IgD-negative memory B cell (primary cell): ENCODE data around the gene CCDC149. TPM values are rescaled to one million over a fixed set of nuclear protein-coding genes. Genes with fewer than 3 reads are reported as not detected.

Source experiments
- H3K27ac Mint-ChIP-seq, 3 donors: one replicate each; pipeline ENCODE4 v1.8.0; 2020 to 2022; ENCODE audit warnings: mild to moderate bottlenecking in 3 of 3, mixed read lengths in 3 of 3, moderate library complexity in 1 of 3
- H3K27me3 Mint-ChIP-seq: one replicate; pipeline ENCODE4 v1.8.0; 2021; ENCODE audit warnings: mixed read lengths
- H3K36me3 Mint-ChIP-seq: one replicate; pipeline ENCODE4 v1.8.0; 2020; ENCODE audit warnings: mild to moderate bottlenecking, mixed read lengths
- H3K4me1 Mint-ChIP-seq, 3 donors: one replicate each; pipeline ENCODE4 v1.8.0; 2020 to 2022; ENCODE audit warnings: mixed read lengths in 3 of 3, mild to moderate bottlenecking in 1 of 3
- H3K4me3 Mint-ChIP-seq, 4 donors: one replicate each; pipeline ENCODE4 v1.8.0; 2020 to 2022; ENCODE audit warnings: mild to moderate bottlenecking in 4 of 4, mixed read lengths in 4 of 4, moderate library complexity in 3 of 4
- H3K9me3 Mint-ChIP-seq, 3 donors: one replicate each; pipeline ENCODE4 v1.8.0; 2020 to 2021; ENCODE audit warnings: mixed read lengths in 3 of 3, mild to moderate bottlenecking in 1 of 3
- polyA plus RNA-seq: library from polyadenylated mRNA; unstranded; fragments of 300-500 nt; fragmentation: Illumina TruSeq; gene quantifications from one replicate; pipeline ENCODE4 v1.2.3, GENCODE V29; 2021

Gene CCDC149
- polyA plus RNA-seq, 1 donor from 2014 or later: not detected

DNA sequence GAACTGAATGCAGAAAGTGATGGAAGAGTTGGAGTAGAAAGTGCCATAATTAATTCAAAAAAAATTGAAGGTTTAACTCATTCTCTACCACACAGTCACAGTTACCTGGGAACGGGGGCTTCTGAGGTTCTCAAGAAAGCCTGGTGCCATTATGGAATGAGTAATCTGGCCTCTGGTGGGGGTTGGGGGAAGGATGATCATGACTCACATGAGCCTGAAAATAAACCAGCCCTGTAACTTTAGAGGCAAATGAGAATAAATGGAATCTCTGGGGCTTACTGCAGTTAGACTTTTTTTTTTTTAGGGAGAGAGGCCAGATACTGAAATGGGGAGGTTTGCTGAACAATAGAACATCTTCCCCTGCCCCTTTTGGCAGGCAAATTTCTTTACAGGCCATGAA, 62.2 kb downstream of the CCDC149 start:
- Mint-ChIP-seq H3K27ac (no peak overlapping the region), H3K36me3 (no peaks in the 10 kb centered on the region), H3K9me3 (no peaks in the 10 kb centered on the region), H3K27me3 (peaks cover 2% of the 10 kb centered on the region), H3K4me1 (no peaks in the 10 kb centered on the region), H3K4me3 (no peak overlapping the region)

DNA sequence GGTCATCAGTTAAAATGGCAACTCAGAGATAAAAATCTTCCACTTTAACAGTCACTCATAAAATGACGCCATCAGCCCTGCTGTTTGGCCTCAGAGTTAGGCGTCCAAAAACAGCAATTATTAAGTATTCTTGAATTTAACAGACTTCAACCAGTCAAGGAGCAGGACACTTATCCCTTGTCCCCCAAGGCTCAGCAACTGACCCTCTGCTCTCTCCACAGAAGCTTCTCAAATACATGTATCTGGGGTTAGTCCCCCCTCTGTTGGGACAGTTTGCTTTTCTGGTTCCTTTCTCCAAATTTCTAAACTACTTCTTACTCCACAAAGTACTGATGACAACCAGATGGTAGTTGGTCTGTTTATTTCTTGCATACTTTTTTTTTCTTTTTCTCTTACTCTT, 63.1 kb downstream of the CCDC149 start:
- Mint-ChIP-seq H3K9me3 (no peaks in the 10 kb centered on the region), H3K27me3 (peaks cover 4% of the 10 kb centered on the region), H3K4me1 (no peaks in the 10 kb centered on the region), H3K4me3 (no peak overlapping the region), H3K27ac (no peak overlapping the region), H3K36me3 (no peaks in the 10 kb centered on the region)

DNA sequence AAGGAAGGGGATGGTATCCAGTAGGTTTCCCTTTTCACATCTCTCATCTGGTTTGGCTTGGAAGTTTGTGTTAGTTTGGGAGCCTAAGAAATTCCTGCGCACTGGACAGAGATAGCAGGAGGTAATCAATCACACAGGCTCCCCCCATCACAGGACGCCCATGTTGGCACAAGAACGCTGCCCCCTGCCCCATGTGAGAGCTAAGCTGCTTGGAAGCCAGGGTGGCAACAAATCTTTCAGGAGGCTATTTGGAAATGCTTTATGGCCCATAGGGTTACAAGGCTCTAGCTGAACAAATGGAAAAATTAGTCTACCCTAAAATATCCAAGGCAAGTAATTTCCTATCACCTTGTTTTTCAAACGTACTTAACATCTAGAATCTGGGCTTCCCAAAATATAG, 63.5 kb downstream of the CCDC149 start:
- H3K27me3 Mint-ChIP-seq: peaks cover 4% of the 10 kb centered on the region
- no peaks in the 10 kb centered on the region for H3K9me3 Mint-ChIP-seq
- no peak overlapping the region for H3K4me3 Mint-ChIP-seq
- no peaks in the 10 kb centered on the region for H3K36me3 Mint-ChIP-seq
- H3K27ac Mint-ChIP-seq: no peak overlapping the region
- no peaks in the 10 kb centered on the region for H3K4me1 Mint-ChIP-seq

GRCh38 chr4:24846716-24847115, 66.1 kb downstream of the CCDC149 start:
- Mint-ChIP-seq H3K4me3 (no peak overlapping the region), H3K36me3 (no peaks in the 10 kb centered on the region), H3K27ac (no peak overlapping the region), H3K4me1 (no peaks in the 10 kb centered on the region), H3K9me3 (no peaks in the 10 kb centered on the region), H3K27me3 (peaks cover 2% of the 10 kb centered on the region)

DNA sequence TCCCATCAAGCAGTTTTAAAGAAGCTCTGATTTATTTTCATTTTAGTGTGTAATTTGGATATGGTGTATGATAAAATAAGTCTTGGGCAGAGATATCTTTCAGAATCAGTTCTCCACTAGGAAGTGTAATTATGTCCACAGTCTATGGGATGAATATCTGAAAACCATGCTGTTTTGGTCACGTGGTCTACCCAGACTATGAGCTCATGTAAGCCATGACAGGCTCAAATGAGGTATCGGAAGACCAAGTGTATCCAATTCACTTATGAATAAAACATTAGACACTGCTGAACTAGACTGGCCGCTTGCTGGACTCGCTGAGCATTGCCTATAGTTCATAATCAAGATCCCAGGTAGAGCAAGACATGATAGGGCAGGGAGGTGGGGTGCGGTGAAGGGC, 66.9 kb downstream of the CCDC149 start:
- Mint-ChIP-seq H3K27ac (no peak overlapping the region), H3K4me3 (no peak overlapping the region), H3K36me3 (no peaks in the 10 kb centered on the region), H3K27me3 (peaks cover 2% of the 10 kb centered on the region), H3K9me3 (no peaks in the 10 kb centered on the region), H3K4me1 (no peaks in the 10 kb centered on the region)

DNA sequence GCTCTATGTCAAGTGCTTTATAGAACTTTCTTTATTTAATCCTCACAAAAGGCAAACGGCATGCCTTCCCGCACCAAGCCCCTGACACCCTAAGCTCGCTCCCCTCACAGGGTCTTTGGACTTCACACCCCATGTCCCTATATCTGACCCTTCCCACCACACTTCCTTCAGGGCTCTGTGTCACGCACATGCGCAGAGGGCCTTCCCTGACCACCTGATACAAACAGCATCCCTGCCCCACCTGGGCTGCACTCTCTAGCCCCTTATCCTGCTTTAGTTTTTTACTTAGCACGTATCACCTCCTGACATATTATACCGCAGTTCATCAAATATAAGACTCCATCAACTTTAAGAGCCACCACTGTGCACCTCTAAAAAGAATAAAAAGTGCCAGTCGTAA, 67.7 kb downstream of the CCDC149 start:
- H3K9me3 Mint-ChIP-seq: no peaks in the 10 kb centered on the region
- H3K27me3 Mint-ChIP-seq: peaks cover 2% of the 10 kb centered on the region
- H3K27ac Mint-ChIP-seq: no peak overlapping the region
- no peak overlapping the region for H3K4me3 Mint-ChIP-seq
- H3K4me1 Mint-ChIP-seq: no peaks in the 10 kb centered on the region
- no peaks in the 10 kb centered on the region for H3K36me3 Mint-ChIP-seq

DNA sequence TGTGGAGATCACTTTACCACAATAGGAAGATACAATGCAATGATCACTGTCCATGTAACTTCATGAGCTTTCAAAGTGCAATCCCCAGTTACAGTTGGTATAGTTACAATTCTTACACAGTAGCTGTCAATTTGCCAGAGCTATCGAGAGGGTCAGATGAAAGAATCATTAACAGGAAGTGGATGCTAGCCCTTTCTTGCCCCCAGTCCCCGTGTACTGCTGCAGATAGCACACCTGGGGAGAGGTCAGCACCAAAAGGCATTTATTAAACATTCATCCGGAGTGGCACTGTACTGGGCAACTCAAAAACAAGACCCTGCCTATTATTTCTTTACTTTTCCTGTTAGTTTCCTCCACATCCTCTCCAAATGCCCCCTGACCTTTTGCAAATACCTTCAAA, 69.7 kb downstream of the CCDC149 start:
- Mint-ChIP-seq H3K4me3 (no peak overlapping the region), H3K27ac (no peak overlapping the region), H3K9me3 (no peaks in the 10 kb centered on the region), H3K4me1 (no peaks in the 10 kb centered on the region), H3K27me3 (peaks cover 2% of the 10 kb centered on the region), H3K36me3 (no peaks in the 10 kb centered on the region)

DNA sequence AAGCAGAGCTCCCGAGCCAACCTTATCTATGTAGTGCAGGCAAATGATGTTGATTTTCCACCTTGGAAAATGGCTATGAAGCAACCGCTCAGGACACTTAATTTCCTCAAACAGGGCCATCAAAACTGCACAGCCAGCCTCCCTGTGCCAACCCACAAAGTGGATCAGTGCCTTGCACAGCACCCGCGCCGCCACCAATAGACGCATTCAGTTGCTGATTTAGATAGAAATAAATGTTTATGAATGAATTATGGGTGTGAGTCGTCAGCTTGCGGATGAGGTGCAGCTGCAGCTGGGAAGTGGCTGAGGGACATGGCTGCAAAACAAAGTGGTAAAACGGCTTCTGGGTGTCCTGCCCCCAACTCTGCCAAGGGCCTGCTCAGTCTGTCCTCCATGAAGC, 70.5 kb downstream of the CCDC149 start:
- Mint-ChIP-seq H3K27ac (no peak overlapping the region), H3K27me3 (peaks cover 2% of the 10 kb centered on the region), H3K4me3 (no peak overlapping the region), H3K4me1 (no peaks in the 10 kb centered on the region), H3K36me3 (no peaks in the 10 kb centered on the region), H3K9me3 (no peaks in the 10 kb centered on the region)

DNA sequence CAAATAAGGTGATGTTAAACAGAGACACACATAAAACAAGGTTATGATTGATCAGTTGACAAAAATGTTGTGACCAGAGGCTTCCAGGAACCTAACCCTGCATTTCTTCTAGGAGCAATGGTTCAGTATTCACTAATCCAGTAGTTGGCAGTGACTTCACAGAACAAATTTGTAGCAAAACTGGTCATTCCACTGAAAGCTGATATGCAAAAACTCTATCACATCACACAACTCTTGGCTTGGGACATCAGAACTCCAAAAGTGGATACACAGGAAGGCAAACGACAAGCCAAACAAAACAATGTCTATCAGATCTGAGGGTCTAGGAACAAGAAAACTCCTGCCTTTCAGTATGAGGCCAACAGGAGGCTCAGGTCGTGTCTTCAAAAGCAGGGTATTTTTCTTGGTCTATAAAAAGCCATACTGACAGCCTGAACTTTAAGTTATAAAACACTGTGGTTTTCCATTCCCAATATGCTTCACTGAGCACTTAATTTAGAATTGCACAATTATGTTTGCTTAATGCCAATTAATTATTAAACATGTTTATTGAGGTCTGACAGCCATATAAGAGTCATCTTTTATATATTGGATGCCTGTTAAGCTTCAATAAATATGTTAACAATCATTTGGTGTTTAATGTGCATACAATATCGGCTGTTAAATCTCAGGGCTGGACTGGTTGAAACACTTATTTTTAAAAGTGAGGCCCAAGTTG, 71.9 kb downstream of the CCDC149 start:
- Mint-ChIP-seq H3K27ac (no peak overlapping the region), H3K36me3 (no peaks in the 10 kb centered on the region)

GRCh38 chr4:24840362-24840761, 72.5 kb downstream of the CCDC149 start:
- no peak overlapping the region for H3K4me3 Mint-ChIP-seq
- no peaks in the 10 kb centered on the region for H3K9me3 Mint-ChIP-seq
- H3K36me3 Mint-ChIP-seq: no peaks in the 10 kb centered on the region
- H3K27me3 Mint-ChIP-seq: peaks cover 2% of the 10 kb centered on the region
- no peak overlapping the region for H3K27ac Mint-ChIP-seq
- H3K4me1 Mint-ChIP-seq: no peaks in the 10 kb centered on the region

More for the DNA sequence above, 71.9 kb downstream of the CCDC149 start:
- Mint-ChIP-seq H3K4me1 (no peaks in the 10 kb centered on the region), H3K9me3 (no peaks in the 10 kb centered on the region), H3K27me3 (peaks cover 2% of the 10 kb centered on the region), H3K4me3 (no peak overlapping the region)

GRCh38 chr4:24837781-24838180, 75.1 kb downstream of the CCDC149 start:
- no peaks in the 10 kb centered on the region for H3K27me3 Mint-ChIP-seq
- no peak overlapping the region for H3K4me3 Mint-ChIP-seq
- H3K4me1 Mint-ChIP-seq: no peaks in the 10 kb centered on the region
- no peak overlapping the region for H3K27ac Mint-ChIP-seq
- H3K36me3 Mint-ChIP-seq: no peaks in the 10 kb centered on the region
- H3K9me3 Mint-ChIP-seq: no peaks in the 10 kb centered on the region

- H3K9me3 Mint-ChIP-seq: no peaks in the 10 kb centered on the region
- H3K27ac Mint-ChIP-seq: no peak overlapping the region
- no peak overlapping the region for H3K4me3 Mint-ChIP-seq
- no peaks in the 10 kb centered on the region for H3K36me3 Mint-ChIP-seq
- no peaks in the 10 kb centered on the region for H3K27me3 Mint-ChIP-seq
- H3K4me1 Mint-ChIP-seq: no peaks in the 10 kb centered on the region
These were observed 75.5 kb downstream of the CCDC149 start for GRCh38 chr4:24837336-24837735.

DNA sequence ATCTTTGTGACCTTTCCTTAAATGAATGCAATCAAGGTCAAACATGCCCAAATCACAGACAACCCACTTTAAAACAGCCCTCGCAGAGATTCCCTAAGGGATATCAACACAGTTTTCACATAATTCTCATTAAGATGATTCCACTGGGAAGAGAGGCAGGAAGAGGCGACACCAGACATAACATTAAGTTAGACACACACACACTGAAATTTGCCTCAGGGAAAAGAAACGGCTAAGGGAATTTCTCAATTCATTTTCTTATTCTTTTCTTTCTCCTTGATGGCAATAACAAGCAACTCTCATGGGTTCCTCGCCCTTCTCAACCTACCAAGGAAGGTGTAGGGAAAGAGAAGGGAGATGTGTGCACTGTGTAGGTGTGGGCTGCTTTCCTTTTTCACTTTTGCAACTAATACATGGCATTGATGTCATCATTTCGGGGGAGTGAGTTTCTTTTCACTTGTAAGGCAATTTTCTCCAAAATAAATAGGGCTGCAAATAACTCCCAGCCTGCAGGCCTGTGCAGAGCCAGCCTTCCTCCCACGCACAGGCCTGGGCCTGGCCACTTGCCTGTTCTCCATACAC, 76.1 kb downstream of the CCDC149 start:
- H3K9me3 Mint-ChIP-seq: no peaks in the 10 kb centered on the region
- H3K4me3 Mint-ChIP-seq: no peak overlapping the region
- H3K27me3 Mint-ChIP-seq: no peaks in the 10 kb centered on the region
- H3K36me3 Mint-ChIP-seq: no peaks in the 10 kb centered on the region
- H3K27ac Mint-ChIP-seq: no peak overlapping the region
- no peaks in the 10 kb centered on the region for H3K4me1 Mint-ChIP-seq

GRCh38 chr4:24835696-24836095, 77.1 kb downstream of the CCDC149 start:
- Mint-ChIP-seq H3K9me3 (no peaks in the 10 kb centered on the region), H3K4me1 (no peaks in the 10 kb centered on the region), H3K36me3 (no peaks in the 10 kb centered on the region), H3K27ac (no peak overlapping the region), H3K4me3 (no peak overlapping the region), H3K27me3 (no peaks in the 10 kb centered on the region)

DNA sequence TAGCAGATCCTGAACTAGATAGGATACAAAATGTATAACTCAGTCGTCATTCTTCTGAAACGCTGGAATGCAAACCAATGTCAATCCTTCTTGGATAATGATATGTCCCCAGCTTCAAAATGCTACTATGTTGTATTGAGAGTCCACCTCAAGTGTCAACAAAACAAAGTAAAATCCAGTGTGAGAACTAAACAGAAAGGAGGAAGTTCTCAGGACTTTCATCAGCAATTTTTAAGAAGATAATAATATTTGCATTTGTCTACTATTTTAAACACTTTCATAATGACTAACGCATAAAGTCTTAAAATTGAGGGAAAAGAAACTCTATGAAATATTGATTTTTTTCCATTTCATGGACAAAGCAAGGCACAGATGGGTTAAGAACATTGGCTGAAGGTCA, 81.2 kb downstream of the CCDC149 start:
- Mint-ChIP-seq H3K9me3 (no peaks in the 10 kb centered on the region), H3K36me3 (no peaks in the 10 kb centered on the region), H3K27me3 (peaks cover 2% of the 10 kb centered on the region), H3K4me1 (no peaks in the 10 kb centered on the region), H3K27ac (no peak overlapping the region), H3K4me3 (no peak overlapping the region)

DNA sequence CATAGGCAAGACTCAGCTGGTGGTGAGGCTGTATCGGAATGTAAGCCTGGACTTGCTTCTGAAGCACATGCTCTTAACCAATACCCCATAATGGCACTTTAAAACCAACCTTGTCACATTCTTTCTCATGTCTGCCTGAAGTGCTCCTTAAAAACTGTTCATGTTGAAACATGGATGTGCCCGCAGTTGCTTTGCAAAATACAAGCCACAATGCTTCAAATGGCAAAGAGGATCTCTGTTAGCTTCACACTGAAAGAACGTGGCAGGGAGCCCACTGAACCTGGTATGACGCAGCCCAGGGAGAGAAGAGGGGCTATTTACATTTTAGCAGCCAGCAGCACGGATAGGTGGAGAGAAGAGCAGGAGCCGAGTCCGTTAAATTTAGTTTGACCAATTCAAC, 88.1 kb downstream of the CCDC149 start:
- Mint-ChIP-seq H3K36me3 (peaks cover 1% of the 10 kb centered on the region), H3K4me3 (no peak overlapping the region), H3K4me1 (no peaks in the 10 kb centered on the region), H3K27me3 (peaks cover 5% of the 10 kb centered on the region), H3K27ac (no peak overlapping the region), H3K9me3 (no peaks in the 10 kb centered on the region)
